Occipital lobe (tissue), 2 donors: Measurements from ENCODE around the gene RTP5. TPM values are rescaled to one million over a fixed set of nuclear protein-coding genes. Genes with fewer than 3 reads are reported as not detected.

Experiments
- DNase-seq: peaks from one replicate; lab custom pipeline; 2025; lab: John Stamatoyannopoulos, UW
- total RNA-seq: library from RNA; depleted of rRNA; stranded (reverse); fragments of >200 nt; gene quantifications from one replicate; pipeline ENCODE4 v1.2.3, GENCODE V29; 2014

RTP5 gene
- total RNA-seq, 1 donor from 2014 or later: 2.5 TPM

GRCh38 chr2:241843321-241844065 lies 26.0 kb upstream of the RTP5 start:
- DNase-seq: no peak

- no peak for DNase-seq
Measured at GRCh38 chr2:241844066-241844728, 25.3 kb upstream of the RTP5 start.

- DNase-seq: no peak
Measured at GRCh38 chr2:241844831-241845578, 24.5 kb upstream of the RTP5 start.

GRCh38 chr2:241846406-241846805 lies 23.1 kb upstream of the RTP5 start:
- DNase-seq: no peak

GRCh38 chr2:241848761-241849615 lies 20.5 kb upstream of the RTP5 start:
- no peak for DNase-seq

- DNase-seq: no peak
Measured at GRCh38 chr2:241849616-241850543, 19.6 kb upstream of the RTP5 start.

GRCh38 chr2:241850544-241851324 lies 18.8 kb upstream of the RTP5 start:
- DNase-seq: no peak

- no peak for DNase-seq
Measured at GRCh38 chr2:241851325-241852115, 18.0 kb upstream of the RTP5 start.

- DNase-seq: no peak
Measured at GRCh38 chr2:241852116-241852980, 17.2 kb upstream of the RTP5 start.

- no peak for DNase-seq
Measured at GRCh38 chr2:241852981-241853631, 16.4 kb upstream of the RTP5 start.

GRCh38 chr2:241853651-241854341 lies 15.7 kb upstream of the RTP5 start:
- no peak for DNase-seq

- DNase-seq: no peak
Measured at GRCh38 chr2:241854342-241855244, 14.9 kb upstream of the RTP5 start.

GRCh38 chr2:241855245-241855887 lies 14.2 kb upstream of the RTP5 start:
- no peak for DNase-seq

- DNase-seq: no peak
Measured at GRCh38 chr2:241855888-241856422, 13.6 kb upstream of the RTP5 start.
